ENCODE results near the gene SOX8. TPM values are rescaled to one million over a fixed set of nuclear protein-coding genes. Genes with fewer than 3 reads are reported as not detected.

Gene SOX8
- total and polyA plus RNA-seq, 10 of the 15 experiments (the other 5 are each of a cell fraction or from before 2014, with no cell fraction given), result not detected

DNA sequence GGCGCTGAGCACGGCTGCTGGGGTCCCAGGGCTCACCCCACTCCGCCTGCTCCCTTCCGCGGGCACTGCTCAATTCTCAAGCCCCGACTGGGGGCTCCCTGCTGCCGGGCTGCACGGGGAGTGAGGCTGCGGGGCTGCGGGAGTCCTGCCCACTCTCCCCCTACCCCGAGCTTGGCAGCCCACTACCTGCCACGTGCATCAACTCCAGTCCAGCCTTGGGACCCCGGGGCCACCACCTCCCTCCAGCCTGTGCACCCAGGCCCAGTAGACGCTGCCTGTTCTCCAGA, 47.6 kb downstream of the SOX8 start:
- H3K79me2 ChIP-seq (ENCODE audit: control insufficient read depth, insufficient read depth, low read length), result no peaks in the 10 kb centered on the region
- CTCF ChIA-PET, result no interaction called here
- H3K4me1 ChIP-seq (ENCODE audit: control insufficient read depth, insufficient read depth, low read length), result no peaks in the 10 kb centered on the region
- no peaks in the 10 kb centered on the region for H3K27me3 ChIP-seq (replicated peaks in 1 of 2; ENCODE audit: control insufficient read depth in 2 of 2, insufficient read depth in 2 of 2, low read length in 1 of 2)
- BruUV-seq (replicated peaks), result no TSS peak
- in situ Hi-C loops (cut with MboI), result no loop called here
- H3K9ac ChIP-seq (ENCODE audit: control insufficient read depth, insufficient read depth, low read length), result no peak overlapping the region
- ATAC-seq (no peak), DNase-seq (ENCODE audit: low read depth, low spot score) (no peak), FAIRE-seq (no peak)
- H3K36me3 ChIP-seq (ENCODE audit: control insufficient read depth in 2 of 2, insufficient read depth in 2 of 2, low read length in 1 of 2), result no peaks in the 10 kb centered on the region
- TF ChIP-seq NFIC (IDR thresholded peaks at IDR 0.05; ENCODE audit: low read depth, low read length), result no peak
- TF ChIP-seq ZNF622 (IDR thresholded peaks at IDR 0.05), result no peak
- no peak for TF ChIP-seq TBL1XR1 (IDR thresholded peaks at IDR 0.05; ENCODE audit: low read depth, low read length)
- TF ChIP-seq TAF1 (IDR thresholded peaks at IDR 0.05; ENCODE audit: borderline replicate concordance, low read depth, low read length), result no peak
- TF ChIP-seq YY1 (IDR thresholded peaks at IDR 0.05; ENCODE audit: low read depth, low read length), result no peak
- TF ChIP-seq, protein P1, sequence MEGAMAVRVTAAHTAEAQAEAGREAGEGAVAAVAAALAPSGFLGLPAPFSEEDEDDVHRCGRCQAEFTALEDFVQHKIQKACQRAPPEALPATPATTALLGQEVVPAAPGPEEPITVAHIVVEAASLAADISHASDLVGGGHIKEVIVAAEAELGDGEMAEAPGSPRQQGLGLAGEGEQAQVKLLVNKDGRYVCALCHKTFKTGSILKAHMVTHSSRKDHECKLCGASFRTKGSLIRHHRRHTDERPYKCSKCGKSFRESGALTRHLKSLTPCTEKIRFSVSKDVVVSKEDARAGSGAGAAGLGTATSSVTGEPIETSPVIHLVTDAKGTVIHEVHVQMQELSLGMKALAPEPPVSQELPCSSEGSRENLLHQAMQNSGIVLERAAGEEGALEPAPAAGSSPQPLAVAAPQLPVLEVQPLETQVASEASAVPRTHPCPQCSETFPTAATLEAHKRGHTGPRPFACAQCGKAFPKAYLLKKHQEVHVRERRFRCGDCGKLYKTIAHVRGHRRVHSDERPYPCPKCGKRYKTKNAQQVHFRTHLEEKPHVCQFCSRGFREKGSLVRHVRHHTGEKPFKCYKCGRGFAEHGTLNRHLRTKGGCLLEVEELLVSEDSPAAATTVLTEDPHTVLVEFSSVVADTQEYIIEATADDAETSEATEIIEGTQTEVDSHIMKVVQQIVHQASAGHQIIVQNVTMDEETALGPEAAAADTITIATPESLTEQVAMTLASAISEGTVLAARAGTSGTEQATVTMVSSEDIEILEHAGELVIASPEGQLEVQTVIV (IDR thresholded peaks at IDR 0.05; ENCODE audit: borderline replicate concordance, partially characterized antibody), result no peak
- TF ChIP-seq RUNX3 (IDR thresholded peaks at IDR 0.05; ENCODE audit: low read length), result no peak
- no peak for TF ChIP-seq JUNB (IDR thresholded peaks at IDR 0.05)
- TF ChIP-seq LARP7 (IDR thresholded peaks at IDR 0.05), result no peak
- no peak overlapping the region for H3K4me2 ChIP-seq (ENCODE audit: control insufficient read depth, insufficient read depth)
- 51% methylated on average over 14 of the region's 14 CpGs for WGBS (ENCODE audit: insufficient coverage, insufficient replicate concordance, low lambda C conversion rate, missing lambda C conversion rate)
- RAD21 ChIA-PET (ENCODE audit: unreplicated experiment), result no interaction called here
- H3K27ac ChIP-seq (ENCODE audit: control insufficient read depth, insufficient read depth), result no peak overlapping the region
- SMC1A ChIA-PET (ENCODE audit: uncharacterized antibody, unreplicated experiment), result no interaction called here
- H2AFZ ChIP-seq (ENCODE audit: control insufficient read depth, low read depth, low read length), result no peak overlapping the region
- intact Hi-C loops (cut with micrococcal nuclease; ENCODE audit: unreplicated experiment), result no loop called here
- H3K9me3 ChIP-seq (replicated peaks; ENCODE audit: control insufficient read depth, insufficient read depth, low read length), result no peaks in the 10 kb centered on the region; the same call in 2 of the 3 replicates
- H4K20me1 ChIP-seq (ENCODE audit: control insufficient read depth, insufficient read depth), result no peaks in the 10 kb centered on the region
- POLR2A ChIA-PET, result no interaction called here
- H3K4me3 ChIP-seq, result no peak overlapping the region

Measured in GM12878 (cell line).